ENCODE results near the gene SLC4A11. TPM values are rescaled to one million over a fixed set of nuclear protein-coding genes. Genes with fewer than 3 reads are reported as not detected.

Gene SLC4A11
- total and polyA plus RNA-seq, 10 of the 15 experiments (the other 5 are each of a cell fraction or from before 2014, with no cell fraction given), result 0.07 to 2.3 (median 1.1) TPM

DNA sequence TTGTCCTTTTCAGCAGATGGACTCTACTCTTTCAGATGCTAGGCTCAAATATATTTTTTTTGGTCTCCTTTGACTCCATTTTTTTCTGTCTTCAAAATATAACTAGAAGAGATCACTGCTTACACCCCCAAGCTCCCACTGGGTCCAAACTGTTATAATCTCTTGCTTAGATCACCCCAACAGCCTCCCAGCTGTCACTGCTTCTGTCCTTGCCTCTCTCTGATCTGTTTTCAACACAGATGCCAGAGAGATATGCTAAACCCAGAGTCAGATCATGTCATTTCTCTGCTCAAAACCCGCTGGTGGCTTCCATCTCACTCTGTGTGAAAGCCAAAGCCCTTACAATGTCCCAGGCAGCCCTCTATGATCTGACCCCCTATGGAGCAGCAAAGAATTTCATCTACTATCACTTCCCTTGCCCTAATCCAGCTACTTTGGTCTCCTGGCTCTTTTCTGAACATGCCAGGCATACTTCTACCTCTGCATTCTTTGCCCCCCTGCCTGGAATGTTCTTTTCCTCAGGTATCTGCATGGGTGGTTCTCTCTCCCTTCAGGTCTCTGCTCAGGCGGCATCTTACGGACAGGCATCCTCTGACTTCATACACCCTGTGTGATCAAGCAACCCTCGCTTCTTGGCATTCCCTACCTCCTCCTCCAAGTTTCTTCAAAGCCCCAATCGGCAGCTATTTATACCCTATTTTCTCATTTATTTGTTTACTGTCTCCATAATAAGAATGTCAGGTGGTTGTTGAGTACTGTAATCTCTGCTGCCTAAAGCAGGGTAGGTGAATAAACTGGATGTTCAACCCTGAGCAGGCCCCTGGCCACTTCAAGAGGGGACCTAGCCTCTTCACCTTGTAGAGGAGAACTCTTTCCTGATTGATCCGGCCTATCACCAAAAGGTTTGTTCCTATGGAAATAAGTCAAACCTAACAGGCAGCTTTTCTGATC lies 43.6 kb upstream of the SLC4A11 start (continued):
- TF ChIP-seq, protein P1, sequence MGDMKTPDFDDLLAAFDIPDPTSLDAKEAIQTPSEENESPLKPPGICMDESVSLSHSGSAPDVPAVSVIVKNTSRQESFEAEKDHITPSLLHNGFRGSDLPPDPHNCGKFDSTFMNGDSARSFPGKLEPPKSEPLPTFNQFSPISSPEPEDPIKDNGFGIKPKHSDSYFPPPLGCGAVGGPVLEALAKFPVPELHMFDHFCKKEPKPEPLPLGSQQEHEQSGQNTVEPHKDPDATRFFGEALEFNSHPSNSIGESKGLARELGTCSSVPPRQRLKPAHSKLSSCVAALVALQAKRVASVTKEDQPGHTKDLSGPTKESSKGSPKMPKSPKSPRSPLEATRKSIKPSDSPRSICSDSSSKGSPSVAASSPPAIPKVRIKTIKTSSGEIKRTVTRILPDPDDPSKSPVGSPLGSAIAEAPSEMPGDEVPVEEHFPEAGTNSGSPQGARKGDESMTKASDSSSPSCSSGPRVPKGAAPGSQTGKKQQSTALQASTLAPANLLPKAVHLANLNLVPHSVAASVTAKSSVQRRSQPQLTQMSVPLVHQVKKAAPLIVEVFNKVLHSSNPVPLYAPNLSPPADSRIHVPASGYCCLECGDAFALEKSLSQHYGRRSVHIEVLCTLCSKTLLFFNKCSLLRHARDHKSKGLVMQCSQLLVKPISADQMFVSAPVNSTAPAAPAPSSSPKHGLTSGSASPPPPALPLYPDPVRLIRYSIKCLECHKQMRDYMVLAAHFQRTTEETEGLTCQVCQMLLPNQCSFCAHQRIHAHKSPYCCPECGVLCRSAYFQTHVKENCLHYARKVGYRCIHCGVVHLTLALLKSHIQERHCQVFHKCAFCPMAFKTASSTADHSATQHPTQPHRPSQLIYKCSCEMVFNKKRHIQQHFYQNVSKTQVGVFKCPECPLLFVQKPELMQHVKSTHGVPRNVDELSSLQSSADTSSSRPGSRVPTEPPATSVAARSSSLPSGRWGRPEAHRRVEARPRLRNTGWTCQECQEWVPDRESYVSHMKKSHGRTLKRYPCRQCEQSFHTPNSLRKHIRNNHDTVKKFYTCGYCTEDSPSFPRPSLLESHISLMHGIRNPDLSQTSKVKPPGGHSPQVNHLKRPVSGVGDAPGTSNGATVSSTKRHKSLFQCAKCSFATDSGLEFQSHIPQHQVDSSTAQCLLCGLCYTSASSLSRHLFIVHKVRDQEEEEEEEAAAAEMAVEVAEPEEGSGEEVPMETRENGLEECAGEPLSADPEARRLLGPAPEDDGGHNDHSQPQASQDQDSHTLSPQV (IDR thresholded peaks at IDR 0.05), result no peak
- TF ChIP-seq MXI1 (IDR thresholded peaks at IDR 0.05; ENCODE audit: low read depth, low read length) (no peak), RUNX3 (IDR thresholded peaks at IDR 0.05; ENCODE audit: low read length) (no peak), BHLHE40 (IDR thresholded peaks at IDR 0.05; ENCODE audit: borderline replicate concordance in 1 of 2, low read depth in 2 of 2, low read length in 1 of 2) (no peak), JUNB (IDR thresholded peaks at IDR 0.05) (no peak), CREB1 (IDR thresholded peaks at IDR 0.05; ENCODE audit: low read depth) (no peak), FOXM1 (IDR thresholded peaks at IDR 0.05; ENCODE audit: low read depth, low read length) (no peak), HDAC2 (IDR thresholded peaks at IDR 0.05) (no peak), FOS (IDR thresholded peaks at IDR 0.05; ENCODE audit: borderline replicate concordance, extremely low read depth, insufficient read length) (no peak)
- TF ChIP-seq, protein P2, sequence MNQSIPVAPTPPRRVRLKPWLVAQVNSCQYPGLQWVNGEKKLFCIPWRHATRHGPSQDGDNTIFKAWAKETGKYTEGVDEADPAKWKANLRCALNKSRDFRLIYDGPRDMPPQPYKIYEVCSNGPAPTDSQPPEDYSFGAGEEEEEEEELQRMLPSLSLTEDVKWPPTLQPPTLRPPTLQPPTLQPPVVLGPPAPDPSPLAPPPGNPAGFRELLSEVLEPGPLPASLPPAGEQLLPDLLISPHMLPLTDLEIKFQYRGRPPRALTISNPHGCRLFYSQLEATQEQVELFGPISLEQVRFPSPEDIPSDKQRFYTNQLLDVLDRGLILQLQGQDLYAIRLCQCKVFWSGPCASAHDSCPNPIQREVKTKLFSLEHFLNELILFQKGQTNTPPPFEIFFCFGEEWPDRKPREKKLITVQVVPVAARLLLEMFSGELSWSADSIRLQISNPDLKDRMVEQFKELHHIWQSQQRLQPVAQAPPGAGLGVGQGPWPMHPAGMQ (IDR thresholded peaks at IDR 0.05; ENCODE audit: borderline replicate concordance), result no peak

Measured in GM12878 (cell line).